Astrocyte of the spinal cord (primary cell): ENCODE measurements around the gene SLCO2A1.

Source experiments
- DNase-seq: peaks from one replicate; pipeline ENCODE4 v3.0.0; 2011; ENCODE audit warnings: low read depth, low spot score
- H3K4me3 ChIP-seq: 2 replicates; pipeline ENCODE4 v1.5.1; 2011; ENCODE audit warnings: low read depth, mild to moderate bottlenecking, low read length, moderate library complexity
- in situ Hi-C: cut with HindIII; loops from 2 replicates; pipeline ENCODE4 v1.10.0; 2017; ENCODE audit warnings: low sequenced_read_pairs
- TF ChIP-seq, protein P1 (sequence below): IDR thresholded peaks from 2 replicates; pipeline ENCODE4 v1.5.1; 2012; ENCODE audit warnings: low read depth, mild to moderate bottlenecking, low read length, inconsistent platforms

The SLCO2A1 gene

GRCh38 chr3:134067531-134068161, 37.9 kb upstream of the SLCO2A1 start:
- H3K4me3 ChIP-seq, result no peak overlapping the region
- DNase-seq, result no peak
- in situ Hi-C loops, result no loop called here
- TF ChIP-seq, protein P1, sequence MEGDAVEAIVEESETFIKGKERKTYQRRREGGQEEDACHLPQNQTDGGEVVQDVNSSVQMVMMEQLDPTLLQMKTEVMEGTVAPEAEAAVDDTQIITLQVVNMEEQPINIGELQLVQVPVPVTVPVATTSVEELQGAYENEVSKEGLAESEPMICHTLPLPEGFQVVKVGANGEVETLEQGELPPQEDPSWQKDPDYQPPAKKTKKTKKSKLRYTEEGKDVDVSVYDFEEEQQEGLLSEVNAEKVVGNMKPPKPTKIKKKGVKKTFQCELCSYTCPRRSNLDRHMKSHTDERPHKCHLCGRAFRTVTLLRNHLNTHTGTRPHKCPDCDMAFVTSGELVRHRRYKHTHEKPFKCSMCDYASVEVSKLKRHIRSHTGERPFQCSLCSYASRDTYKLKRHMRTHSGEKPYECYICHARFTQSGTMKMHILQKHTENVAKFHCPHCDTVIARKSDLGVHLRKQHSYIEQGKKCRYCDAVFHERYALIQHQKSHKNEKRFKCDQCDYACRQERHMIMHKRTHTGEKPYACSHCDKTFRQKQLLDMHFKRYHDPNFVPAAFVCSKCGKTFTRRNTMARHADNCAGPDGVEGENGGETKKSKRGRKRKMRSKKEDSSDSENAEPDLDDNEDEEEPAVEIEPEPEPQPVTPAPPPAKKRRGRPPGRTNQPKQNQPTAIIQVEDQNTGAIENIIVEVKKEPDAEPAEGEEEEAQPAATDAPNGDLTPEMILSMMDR, result no peak

DNA sequence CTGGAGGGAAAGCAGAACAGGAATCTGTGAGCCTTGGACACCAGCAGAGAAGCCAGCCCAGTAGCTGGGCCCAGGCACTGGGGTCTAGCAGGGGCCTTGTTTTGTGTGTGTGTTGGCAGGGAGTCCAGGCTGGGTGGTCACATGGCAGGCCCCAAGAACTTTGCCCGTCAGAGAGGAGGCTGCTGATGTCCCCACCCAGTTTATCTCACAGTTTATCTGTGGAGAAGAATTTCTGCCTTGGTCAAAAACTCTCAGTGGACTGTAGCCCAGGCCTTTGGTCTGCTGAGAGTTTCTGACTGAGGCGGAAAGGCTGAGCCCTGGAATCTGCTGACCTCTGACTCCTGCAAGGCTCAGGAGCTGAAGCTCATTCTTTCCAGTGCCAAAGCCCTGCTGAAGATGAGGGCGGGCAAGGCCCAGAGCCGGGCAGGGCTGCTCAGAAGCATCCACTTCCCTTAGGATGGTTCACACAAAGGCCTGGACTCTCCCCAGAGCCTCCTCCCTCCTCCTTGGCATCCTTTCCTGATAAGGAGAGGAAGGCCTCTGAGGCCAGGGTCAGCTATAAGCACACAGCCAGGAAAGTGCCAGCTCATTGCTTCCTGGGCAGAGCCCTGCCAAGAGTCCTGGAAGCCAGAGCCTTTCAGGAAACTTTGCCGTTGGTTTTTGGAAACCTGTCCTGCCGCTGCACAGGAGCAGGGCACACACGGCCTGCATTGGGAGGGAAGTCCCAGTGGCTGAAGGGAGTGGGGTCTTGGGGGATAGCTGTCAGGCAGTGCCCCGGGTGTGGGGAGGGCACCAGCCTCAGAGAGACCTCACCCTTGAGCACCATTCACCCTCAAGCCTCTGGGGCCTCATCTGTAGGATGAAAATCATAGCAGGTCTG, 37.2 kb upstream of the SLCO2A1 start:
- no peak for DNase-seq

GRCh38 chr3:134066158-134066541, 36.4 kb upstream of the SLCO2A1 start:
- in situ Hi-C loops, result no loop called here
- H3K4me3 ChIP-seq, result no peak overlapping the region
- TF ChIP-seq, protein P1, result no peak
- no peak for DNase-seq

More for the DNA sequence above, 37.2 kb upstream of the SLCO2A1 start:
- TF ChIP-seq, protein P1, result no peak
- in situ Hi-C loops, result no loop called here
- H3K4me3 ChIP-seq, result no peak overlapping the region

DNA sequence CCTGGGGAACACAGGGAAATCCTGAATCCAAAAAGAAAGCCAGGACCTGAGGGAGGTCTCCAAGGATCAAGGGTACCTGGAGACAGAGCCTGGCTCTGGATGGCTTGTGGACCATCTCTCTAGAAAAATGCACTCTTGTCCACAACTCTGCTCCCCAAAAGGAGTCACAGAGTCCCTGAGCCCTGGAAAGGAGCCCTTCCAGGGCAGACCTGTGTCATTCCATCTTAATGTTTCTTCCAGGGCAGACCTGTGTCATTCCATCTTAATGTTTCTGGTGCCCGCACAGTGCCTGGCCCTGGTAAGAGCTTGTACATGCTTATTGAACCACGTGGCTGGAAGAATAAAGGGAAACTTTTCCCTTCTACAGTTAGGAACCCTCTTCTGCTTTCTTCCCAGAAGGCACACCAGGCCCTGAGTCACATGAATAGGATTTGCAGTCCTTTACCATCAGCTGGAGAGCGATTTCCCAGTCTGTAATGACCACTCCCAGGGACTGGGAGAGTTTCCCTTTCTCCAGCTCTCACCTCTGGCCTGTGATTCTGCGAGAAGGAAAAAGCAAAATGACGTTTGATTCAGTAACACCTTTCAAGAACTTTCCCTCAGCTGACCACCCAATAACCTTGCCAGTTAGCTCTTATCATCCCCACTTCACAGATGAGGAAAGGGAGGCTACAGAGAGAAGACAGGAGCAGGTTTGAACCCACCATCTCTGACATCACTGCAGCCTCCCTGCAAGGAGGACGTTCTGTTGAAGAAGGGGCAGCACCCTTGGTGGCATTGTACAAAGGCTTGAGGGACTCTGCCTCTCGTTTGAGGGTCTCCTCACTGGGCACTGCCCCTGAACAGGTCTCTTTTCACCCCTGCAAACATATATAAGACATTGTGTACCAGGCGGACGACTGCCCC, 35.8 kb upstream of the SLCO2A1 start:
- TF ChIP-seq, protein P1, result no peak
- in situ Hi-C loops, result no loop called here
- DNase-seq, result no peak

GRCh38 chr3:134064081-134064480, 34.4 kb upstream of the SLCO2A1 start:
- no peak for DNase-seq
- in situ Hi-C loops, result no loop called here
- no peak overlapping the region for H3K4me3 ChIP-seq
- TF ChIP-seq, protein P1, result no peak

More for the DNA sequence above, 35.8 kb upstream of the SLCO2A1 start:
- H3K4me3 ChIP-seq, result no peak overlapping the region

- TF ChIP-seq, protein P1, result no peak
- DNase-seq, result no peak
- H3K4me3 ChIP-seq, result no peak overlapping the region
- in situ Hi-C loops, result no loop called here
Measured at GRCh38 chr3:134061401-134061800, 31.7 kb upstream of the SLCO2A1 start.
